PC-9 (cell line): ENCODE data around the gene SHCBP1.

Experiments used
- CTCF ChIP-seq: fragments of 200-600 bp; sonication (generic); conservative IDR thresholded peaks from 2 replicates; pipeline ENCODE4 v1.6.1; 2017; ENCODE audit warnings: mixed run types, antibody characterized with exemption, mild to moderate bottlenecking, moderate library complexity
- EZH2 ChIP-seq: fragments of 200-600 bp; sonication (generic); IDR thresholded peaks from 2 replicates; pipeline ENCODE4 v1.8.0; 2017; ENCODE audit warnings: antibody characterized with exemption, low read depth

- TF ChIP-seq CTCF: no peak
- no peak for TF ChIP-seq EZH2
These were observed 63.2 kb downstream of the SHCBP1 start for GRCh38 chr16:46558018-46558417.
